ENCODE results near the gene CHST13.
A peak's percentile ranks its signal among the peaks of the same experiment; 100 is the strongest.

The CHST13 gene

GRCh38 chr3:126522363-126522788, 1.6 kb upstream of the CHST13 start:
- TF ChIP-seq NFIC (IDR thresholded peaks at IDR 0.05) (no peak), REST (IDR thresholded peaks at IDR 0.05; ENCODE audit: low read depth) (no peak), CEBPB (IDR thresholded peaks at IDR 0.05) (no peak), TEAD4 (IDR thresholded peaks at IDR 0.05) (peak; percentile 52), MAX (IDR thresholded peaks at IDR 0.05) (no peak), RAD21 (IDR thresholded peaks at IDR 0.05; ENCODE audit: low read depth) (peak; percentile 78), YY1 (IDR thresholded peaks at IDR 0.05; ENCODE audit: low read depth) (no peak)

- no peak for TF ChIP-seq CREB1 (IDR thresholded peaks at IDR 0.05; ENCODE audit: low read depth)
Observed at GRCh38 chr3:126524429-126524988, 554 bp downstream of the CHST13 start.

- TF ChIP-seq NFIC (IDR thresholded peaks at IDR 0.05) (no peak), YY1 (IDR thresholded peaks at IDR 0.05; ENCODE audit: low read depth) (no peak), CREB1 (IDR thresholded peaks at IDR 0.05; ENCODE audit: low read depth) (no peak), FOXM1 (IDR thresholded peaks at IDR 0.05; ENCODE audit: borderline replicate concordance, low read depth) (no peak), TCF12 (IDR thresholded peaks at IDR 0.05; ENCODE audit: low read depth) (no peak), MAX (IDR thresholded peaks at IDR 0.05) (no peak), CEBPB (IDR thresholded peaks at IDR 0.05) (no peak), ZBTB7A (IDR thresholded peaks at IDR 0.05; ENCODE audit: low read depth) (no peak), EP300 (IDR thresholded peaks at IDR 0.05; ENCODE audit: borderline replicate concordance) (no peak), REST (IDR thresholded peaks at IDR 0.05; ENCODE audit: low read depth) (no peak), TEAD4 (IDR thresholded peaks at IDR 0.05) (no peak), USF1 (IDR thresholded peaks at IDR 0.05) (no peak), TAF1 (IDR thresholded peaks at IDR 0.05; ENCODE audit: low read depth) (no peak), EGR1 (IDR thresholded peaks at IDR 0.05) (no peak), RAD21 (IDR thresholded peaks at IDR 0.05; ENCODE audit: low read depth) (no peak)
Observed at GRCh38 chr3:126525091-126525852, 1.3 kb downstream of the CHST13 start.

- no peak for TF ChIP-seq FOXM1 (IDR thresholded peaks at IDR 0.05; ENCODE audit: borderline replicate concordance, low read depth)
- no peak for TF ChIP-seq EP300 (IDR thresholded peaks at IDR 0.05; ENCODE audit: borderline replicate concordance)
- TF ChIP-seq MAX (IDR thresholded peaks at IDR 0.05) = no peak
- no peak for TF ChIP-seq TEAD4 (IDR thresholded peaks at IDR 0.05)
- TF ChIP-seq NFIC (IDR thresholded peaks at IDR 0.05) = no peak
- no peak for TF ChIP-seq REST (IDR thresholded peaks at IDR 0.05; ENCODE audit: low read depth)
- no peak for TF ChIP-seq RAD21 (IDR thresholded peaks at IDR 0.05; ENCODE audit: low read depth)
Observed at GRCh38 chr3:126525853-126526667, 2.1 kb downstream of the CHST13 start.

Measured in Ishikawa (cell line).